HG03378 (cell line): Measurements from ENCODE around the gene POTEG.
"Not testable (repeated sequence)": the region's sequence is repeated elsewhere in the genome, so short reads cannot be mapped to it uniquely, and the experiment has no call there.

Experiments
- ATAC-seq: cut with Tn5 transposase; IDR thresholded peaks from one replicate; pipeline ENCODE4 v1.9.1; 2021; ENCODE audit warnings: mild to moderate bottlenecking, moderate library complexity; ENCODE audit not compliant: unreplicated experiment

Gene POTEG

GRCh38 chr14:19434241-19434640 is at the start of gene POTEG:
Gene POTEG, minus strand, starts transcription at chr14:19434341. Its CDS starts 52 bp downstream, at chr14:19434289.
- ATAC-seq, result not testable (repeated sequence)

- ATAC-seq, result not testable (repeated sequence)
Measured at GRCh38 chr14:19482093-19482492, 48.0 kb upstream of the POTEG start.

GRCh38 chr14:19481421-19481820 is 47.3 kb upstream of the POTEG start:
- not testable (repeated sequence) for ATAC-seq

GRCh38 chr14:19480491-19480890 is 46.4 kb upstream of the POTEG start:
- ATAC-seq, result not testable (repeated sequence)

- ATAC-seq, result not testable (repeated sequence)
Measured at GRCh38 chr14:19445761-19446160, 11.6 kb upstream of the POTEG start.

GRCh38 chr14:19439826-19440225 is 5.7 kb upstream of the POTEG start:
- ATAC-seq, result peak; percentile 53

- peak; percentile 66 for ATAC-seq
Measured at GRCh38 chr14:19439219-19439618, 5.1 kb upstream of the POTEG start.

GRCh38 chr14:19437126-19437443 is 2.9 kb upstream of the POTEG start:
- not testable (repeated sequence) for ATAC-seq

- not testable (repeated sequence) for ATAC-seq
Measured at GRCh38 chr14:19436311-19437125, 2.4 kb upstream of the POTEG start.

GRCh38 chr14:19435852-19436251 is 1.7 kb upstream of the POTEG start:
- ATAC-seq, result not testable (repeated sequence)

- not testable (repeated sequence) for ATAC-seq
Measured at GRCh38 chr14:19434891-19435290, 750 bp upstream of the POTEG start.

GRCh38 chr14:19433765-19434164 is 376 bp downstream of the POTEG start:
- ATAC-seq, result not testable (repeated sequence)

- not testable (repeated sequence) for ATAC-seq
Measured at GRCh38 chr14:19408519-19408918, 25.6 kb downstream of the POTEG start.

GRCh38 chr14:19402097-19402496 is 32.0 kb downstream of the POTEG start:
- ATAC-seq, result not testable (repeated sequence)

- not testable (repeated sequence) for ATAC-seq
Measured at GRCh38 chr14:19394727-19395126, 39.4 kb downstream of the POTEG start.

GRCh38 chr14:19390230-19390629 is 43.9 kb downstream of the POTEG start:
- ATAC-seq, result not testable (repeated sequence)

GRCh38 chr14:19388741-19389140 is 45.4 kb downstream of the POTEG start:
- not testable (repeated sequence) for ATAC-seq

- ATAC-seq, result not testable (repeated sequence)
Measured at GRCh38 chr14:19386996-19387395, 47.1 kb downstream of the POTEG start.

- ATAC-seq, result not testable (repeated sequence)
Measured at GRCh38 chr14:19386309-19386708, 47.8 kb downstream of the POTEG start.

- ATAC-seq, result not testable (repeated sequence)
Measured at GRCh38 chr14:19384088-19384781, 49.9 kb downstream of the POTEG start.

GRCh38 chr14:19383008-19383584 is 51.0 kb downstream of the POTEG start:
- not testable (repeated sequence) for ATAC-seq

- not testable (repeated sequence) for ATAC-seq
Measured at GRCh38 chr14:19380137-19380536, 54.0 kb downstream of the POTEG start.
